HFF-Myc (cell line): ENCODE data around the gene ALDH4A1.

ENCODE experiments used
- DNase-seq: peaks from one replicate; pipeline ENCODE4 v3.0.0-alpha.2; 2011; ENCODE audit warnings: low read depth; ENCODE audit errors: extremely low read depth
- H3K4me3 ChIP-seq: replicated peaks from 2 replicates; pipeline ENCODE4 v1.5.1; 2011; ENCODE audit warnings: low read depth, mild to moderate bottlenecking, control low read depth, low read length
- TF ChIP-seq, protein P1 (sequence below): IDR thresholded peaks from 2 replicates; pipeline ENCODE4 v1.5.1; 2012; ENCODE audit warnings: mild to moderate bottlenecking, low read depth, low read length, control low read depth; ENCODE audit errors: missing control alignments

Gene ALDH4A1

GRCh38 chr1:18881642-18882431 lies 20.5 kb downstream of the ALDH4A1 start:
- H3K4me3 ChIP-seq, result no peak overlapping the region
- DNase-seq, result no peak
- TF ChIP-seq, protein P1, sequence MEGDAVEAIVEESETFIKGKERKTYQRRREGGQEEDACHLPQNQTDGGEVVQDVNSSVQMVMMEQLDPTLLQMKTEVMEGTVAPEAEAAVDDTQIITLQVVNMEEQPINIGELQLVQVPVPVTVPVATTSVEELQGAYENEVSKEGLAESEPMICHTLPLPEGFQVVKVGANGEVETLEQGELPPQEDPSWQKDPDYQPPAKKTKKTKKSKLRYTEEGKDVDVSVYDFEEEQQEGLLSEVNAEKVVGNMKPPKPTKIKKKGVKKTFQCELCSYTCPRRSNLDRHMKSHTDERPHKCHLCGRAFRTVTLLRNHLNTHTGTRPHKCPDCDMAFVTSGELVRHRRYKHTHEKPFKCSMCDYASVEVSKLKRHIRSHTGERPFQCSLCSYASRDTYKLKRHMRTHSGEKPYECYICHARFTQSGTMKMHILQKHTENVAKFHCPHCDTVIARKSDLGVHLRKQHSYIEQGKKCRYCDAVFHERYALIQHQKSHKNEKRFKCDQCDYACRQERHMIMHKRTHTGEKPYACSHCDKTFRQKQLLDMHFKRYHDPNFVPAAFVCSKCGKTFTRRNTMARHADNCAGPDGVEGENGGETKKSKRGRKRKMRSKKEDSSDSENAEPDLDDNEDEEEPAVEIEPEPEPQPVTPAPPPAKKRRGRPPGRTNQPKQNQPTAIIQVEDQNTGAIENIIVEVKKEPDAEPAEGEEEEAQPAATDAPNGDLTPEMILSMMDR, result no peak

DNA sequence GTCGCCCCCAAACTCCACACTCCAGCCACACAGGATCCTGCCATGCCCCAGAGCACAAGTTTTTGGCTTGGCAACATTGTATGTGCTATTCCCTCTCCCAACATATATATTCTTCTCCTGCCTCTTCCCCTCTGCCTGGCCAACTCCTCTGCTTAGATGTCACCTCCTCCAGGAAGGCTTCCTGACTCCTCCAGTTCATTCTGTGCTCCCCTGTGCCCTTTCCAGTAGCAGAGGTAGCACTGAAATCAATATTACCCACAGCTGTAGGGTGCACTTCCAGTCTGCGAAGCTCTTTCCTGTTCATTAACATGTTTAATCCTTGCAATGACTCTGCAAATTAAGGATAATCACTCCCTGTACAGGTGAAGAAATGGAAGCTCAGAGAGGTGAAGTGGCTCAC lies 21.2 kb downstream of the ALDH4A1 start:
- DNase-seq, result no peak
- TF ChIP-seq, protein P1, result no peak

DNA sequence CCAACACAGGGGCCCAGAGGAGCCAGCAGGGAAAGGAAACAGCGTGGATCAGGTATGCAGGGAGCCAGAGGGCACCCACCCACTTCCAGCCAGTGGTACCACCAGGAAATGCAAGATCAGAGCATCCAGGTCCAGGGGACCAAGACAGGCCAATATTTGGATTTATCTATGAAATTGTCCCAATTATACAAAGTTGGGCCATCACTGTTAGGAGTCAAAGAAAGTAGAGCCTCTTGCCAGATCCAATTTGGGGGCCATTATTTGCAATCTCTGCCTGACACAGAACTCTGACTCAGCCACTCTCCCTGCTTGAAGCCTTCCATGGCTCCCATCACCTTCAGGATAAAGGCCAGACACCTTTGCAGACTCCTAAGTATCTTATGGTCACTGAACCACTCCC lies 21.8 kb downstream of the ALDH4A1 start:
- no peak for DNase-seq
- H3K4me3 ChIP-seq, result no peak overlapping the region
- TF ChIP-seq, protein P1, result no peak

More for the DNA sequence above, 21.2 kb downstream of the ALDH4A1 start:
- H3K4me3 ChIP-seq, result no peak overlapping the region

- DNase-seq, result no peak
- TF ChIP-seq, protein P1, result no peak
- no peak overlapping the region for H3K4me3 ChIP-seq
These were observed 22.5 kb downstream of the ALDH4A1 start for GRCh38 chr1:18879791-18880309.

DNA sequence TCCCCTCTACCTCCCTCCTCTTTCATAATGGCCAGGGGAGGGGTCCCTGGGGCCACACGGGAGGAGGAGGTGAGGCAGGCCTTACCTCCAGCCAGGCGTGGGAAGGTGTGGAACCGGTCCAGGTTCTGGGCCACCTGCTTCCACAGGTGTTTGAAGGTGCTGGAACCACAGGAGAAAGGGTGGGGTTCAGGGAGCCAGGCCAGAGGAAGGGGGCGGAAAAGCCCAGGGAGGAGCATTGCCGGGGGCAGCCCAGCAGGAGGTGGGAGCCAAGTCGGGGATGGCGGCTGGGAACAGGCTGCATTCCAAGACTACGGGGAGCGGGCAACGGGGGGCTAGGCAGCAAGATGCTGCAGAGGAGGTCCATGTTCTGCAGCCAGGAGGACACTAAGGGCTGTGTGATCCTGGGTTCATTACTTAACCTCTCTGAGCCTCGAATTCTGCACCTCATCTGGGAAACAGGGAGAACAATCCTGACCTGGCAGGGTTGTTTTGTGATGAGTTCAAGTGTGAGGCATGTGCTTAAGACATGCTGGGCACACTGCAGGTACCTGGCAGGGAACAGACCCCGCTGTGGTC lies 23.1 kb downstream of the ALDH4A1 start:
- DNase-seq, result no peak
- no peak overlapping the region for H3K4me3 ChIP-seq
- TF ChIP-seq, protein P1, result no peak

DNA sequence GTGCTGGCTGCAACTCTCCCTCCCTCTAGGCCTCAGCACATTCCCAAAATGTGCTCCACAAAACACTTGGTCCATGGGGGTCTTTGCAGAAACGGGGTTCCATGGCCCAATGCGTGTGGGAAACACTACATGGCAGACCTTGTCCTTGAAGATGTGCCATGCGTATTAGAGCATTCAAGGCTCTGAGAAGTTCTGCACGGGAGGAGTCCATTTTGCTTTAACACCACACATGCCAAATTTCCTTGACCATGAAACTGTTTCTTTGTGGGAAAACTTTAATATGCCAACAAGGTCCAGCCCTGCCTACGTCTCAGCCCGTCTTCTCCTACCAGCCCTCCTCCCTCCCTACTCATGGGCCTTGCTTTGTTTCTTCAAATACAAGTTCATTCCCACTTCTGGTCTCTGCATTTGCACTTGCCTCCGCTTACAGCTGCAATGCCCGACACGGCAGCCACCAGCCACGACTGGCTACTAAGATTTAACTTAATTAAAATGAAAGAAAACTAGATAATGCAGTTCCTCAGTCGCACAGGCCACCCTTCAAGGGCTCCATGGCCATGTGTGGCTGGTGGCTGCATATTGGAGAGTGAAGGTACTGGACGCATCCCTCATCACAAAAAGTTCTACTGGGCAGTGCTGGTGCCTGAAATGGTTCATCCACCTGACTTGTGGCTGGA lies 23.7 kb downstream of the ALDH4A1 start:
- DNase-seq, result no peak
- H3K4me3 ChIP-seq, result no peak overlapping the region
- TF ChIP-seq, protein P1, result no peak
